SKM-1 treated with dmso at 0.1 percent for 144 hours (cell line): ENCODE data around the gene PRAF2.

Experiments used
- DNase-seq: peaks from one replicate; lab custom pipeline; 2025; ENCODE audit not compliant: unreplicated experiment; lab: John Stamatoyannopoulos, UW

PRAF2 gene

GRCh38 chrX:49075347-49075746, 1.5 kb upstream of the PRAF2 start:
- DNase-seq = no peak

- DNase-seq = no peak
Measured at GRCh38 chrX:49072712-49073095, 1.1 kb downstream of the PRAF2 start.

- DNase-seq = no peak
Measured at GRCh38 chrX:49071877-49072711, 1.7 kb downstream of the PRAF2 start.

GRCh38 chrX:49070988-49071387, 2.8 kb downstream of the PRAF2 start:
- DNase-seq = no peak

- no peak for DNase-seq
Measured at GRCh38 chrX:49069038-49069437, 4.8 kb downstream of the PRAF2 start.

DNA sequence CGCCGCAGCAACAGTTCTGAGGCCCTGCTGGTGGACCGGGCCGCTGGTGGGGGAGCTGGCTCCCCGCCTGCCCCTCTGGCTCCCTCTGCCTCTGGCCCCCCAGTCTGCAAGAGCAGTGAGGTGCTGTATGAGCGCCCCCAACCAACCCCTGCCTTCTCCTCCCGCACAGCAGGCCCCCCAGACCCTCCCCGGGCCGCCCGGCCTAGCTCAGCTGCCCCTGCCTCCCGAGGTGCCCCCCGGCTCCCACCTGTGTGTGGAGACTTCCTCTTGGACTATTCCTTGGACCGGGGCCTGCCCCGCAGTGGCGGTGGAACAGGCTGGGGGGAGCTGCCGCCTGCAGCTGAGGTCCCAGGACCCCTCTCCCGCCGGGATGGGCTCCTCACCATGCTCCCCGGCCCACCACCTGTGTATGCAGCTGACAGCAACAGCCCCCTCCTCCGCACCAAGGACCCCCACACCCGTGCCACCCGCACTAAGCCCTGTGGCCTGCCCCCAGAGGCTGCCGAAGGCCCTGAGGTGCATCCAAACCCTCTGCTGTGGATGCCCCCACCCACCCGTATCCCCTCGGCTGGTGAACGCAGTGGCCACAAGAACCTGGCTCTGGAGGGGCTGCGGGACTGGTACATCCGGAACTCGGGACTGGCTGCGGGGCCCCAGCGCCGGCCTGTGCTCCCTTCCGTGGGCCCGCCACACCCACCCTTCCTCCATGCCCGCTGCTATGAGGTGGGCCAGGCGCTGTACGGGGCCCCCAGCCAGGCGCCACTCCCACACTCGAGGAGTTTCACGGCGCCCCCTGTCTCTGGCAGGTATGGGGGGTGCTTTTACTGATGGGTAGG, 6.3 kb downstream of the PRAF2 start:
- DNase-seq = no peak

GRCh38 chrX:49066690-49067089, 7.1 kb downstream of the PRAF2 start:
- DNase-seq = no peak

DNA sequence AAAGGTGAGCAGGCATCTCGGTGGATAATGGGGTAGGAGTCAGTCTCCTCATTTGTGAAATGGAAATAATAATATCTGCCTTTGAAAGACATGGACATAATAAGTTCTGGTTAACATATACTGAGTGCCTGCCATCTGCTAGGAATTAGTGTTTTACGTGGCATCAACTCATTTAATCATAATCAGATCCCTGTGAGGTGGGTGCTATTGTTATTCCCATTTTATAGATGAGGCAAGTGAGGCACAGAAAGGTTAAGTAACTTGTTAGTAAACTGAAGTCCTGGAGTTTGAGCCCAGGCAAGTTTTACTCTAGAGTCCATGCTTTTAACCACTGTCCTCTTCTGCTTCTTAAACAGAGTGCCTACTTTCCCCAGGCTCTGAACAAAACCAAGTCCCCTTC, 7.5 kb downstream of the PRAF2 start:
- DNase-seq = no peak

- DNase-seq = no peak
Measured at GRCh38 chrX:49064735-49065134, 9.1 kb downstream of the PRAF2 start.

DNA sequence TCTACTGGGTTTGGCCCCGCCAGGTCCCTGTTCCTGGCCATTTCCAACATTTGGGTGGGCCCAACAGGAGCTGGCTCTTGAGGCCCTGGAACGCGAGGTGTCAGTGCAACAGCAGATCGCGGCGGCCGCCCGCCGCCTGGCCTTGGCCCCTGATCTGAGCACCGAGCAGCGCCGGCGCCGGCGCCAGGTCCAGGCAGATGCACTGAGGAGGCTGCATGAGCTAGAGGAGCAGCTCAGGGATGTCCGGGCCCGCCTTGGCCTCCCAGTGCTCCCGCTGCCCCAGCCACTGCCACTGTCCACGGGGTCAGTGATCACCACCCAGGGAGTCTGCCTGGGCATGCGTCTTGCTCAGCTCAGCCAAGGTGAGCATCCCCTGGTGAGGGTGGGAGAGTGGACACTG, 9.5 kb downstream of the PRAF2 start:
- no peak for DNase-seq

DNA sequence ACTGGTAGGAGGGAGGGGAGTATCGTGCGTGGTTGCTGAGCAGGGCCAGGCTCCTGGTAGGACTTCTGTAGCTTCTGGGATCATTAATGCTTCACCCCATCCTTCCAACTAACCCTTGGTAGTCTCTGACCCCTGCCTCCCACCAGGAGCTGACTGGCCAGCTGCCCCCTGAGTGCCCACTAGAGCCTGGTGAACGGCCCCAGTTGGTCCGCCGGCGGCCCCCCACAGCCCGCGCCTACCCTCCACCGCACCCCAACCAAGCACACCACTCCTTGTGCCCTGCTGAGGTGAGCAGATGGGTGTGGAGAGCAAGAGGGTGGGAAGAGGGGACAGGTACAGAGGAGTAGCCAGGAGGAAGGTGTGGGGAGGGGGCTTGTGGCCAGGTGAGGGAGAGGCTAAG, 10.1 kb downstream of the PRAF2 start:
- DNase-seq = no peak

DNA sequence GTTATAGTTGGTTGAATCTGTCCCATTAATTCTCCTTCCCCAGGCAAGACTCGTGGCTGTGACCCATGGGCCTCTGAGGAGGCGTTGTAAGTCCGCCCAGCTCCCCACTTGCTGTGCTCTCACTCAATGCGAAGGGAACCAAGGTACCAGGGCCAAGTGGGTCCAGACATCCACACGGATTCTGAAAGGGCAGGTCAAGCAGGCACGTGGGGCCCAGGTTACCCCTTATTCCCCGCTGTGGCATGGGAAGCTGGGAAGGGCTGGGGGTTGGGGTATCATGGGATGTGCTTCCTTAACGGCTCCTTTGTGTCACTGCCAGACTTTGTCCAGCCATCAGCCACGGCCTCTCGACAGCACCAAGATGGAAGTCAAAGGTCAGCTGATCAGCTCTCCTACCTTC, 11.9 kb downstream of the PRAF2 start:
- DNase-seq = no peak

DNA sequence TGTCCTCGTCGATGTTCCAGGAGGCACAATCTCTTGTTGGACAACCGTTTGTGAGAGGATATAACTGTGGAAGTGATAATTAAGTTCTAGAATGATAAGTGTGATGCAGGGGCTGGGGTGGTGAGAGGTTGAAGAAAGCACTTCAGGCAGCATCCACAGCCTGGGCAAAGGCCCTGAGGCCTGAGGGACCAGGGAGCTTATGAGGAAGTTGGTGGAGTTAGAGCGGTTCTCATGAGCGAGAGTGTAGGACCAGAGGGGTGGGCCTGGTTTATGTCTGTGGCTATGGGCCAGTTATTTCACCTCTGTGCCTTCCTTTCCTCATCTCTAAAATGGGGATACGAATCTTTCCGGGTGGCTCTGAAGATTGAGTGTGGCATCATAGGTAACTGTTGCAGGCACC, 12.3 kb downstream of the PRAF2 start:
- DNase-seq = no peak

- DNase-seq = no peak
Measured at GRCh38 chrX:49060914-49061313, 12.9 kb downstream of the PRAF2 start.

GRCh38 chrX:49059681-49060085, 14.1 kb downstream of the PRAF2 start:
- DNase-seq = no peak

DNA sequence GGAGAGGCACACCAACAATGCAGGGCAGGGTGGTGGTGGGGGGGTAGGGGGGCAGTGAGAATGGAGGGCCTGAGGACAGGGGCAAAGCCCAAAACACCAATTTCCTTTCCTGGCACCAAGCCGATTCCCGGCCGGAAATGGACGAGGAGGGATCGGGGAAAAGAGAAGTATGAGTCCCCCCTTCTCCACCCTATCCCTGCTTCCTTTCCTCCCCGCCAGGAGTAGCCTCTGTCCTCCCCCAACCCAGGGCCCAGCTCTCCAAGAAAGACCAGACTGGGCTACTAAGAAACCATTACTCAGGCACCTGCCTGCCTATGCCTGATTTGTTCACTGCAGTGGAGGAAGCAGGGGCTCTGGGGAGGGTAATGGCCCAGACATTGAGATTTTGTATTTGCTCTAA, 14.6 kb downstream of the PRAF2 start:
- no peak for DNase-seq

- DNase-seq = no peak
Measured at GRCh38 chrX:49058794-49059193, 15.0 kb downstream of the PRAF2 start, which contains the start of gene CCDC120. Gene CCDC120, plus strand, starts transcription at chrX:49058999. Its CDS starts 3,043 bp downstream, at chrX:49062042.

- no peak for DNase-seq
Measured at GRCh38 chrX:49054073-49054762, 19.6 kb downstream of the PRAF2 start.

DNA sequence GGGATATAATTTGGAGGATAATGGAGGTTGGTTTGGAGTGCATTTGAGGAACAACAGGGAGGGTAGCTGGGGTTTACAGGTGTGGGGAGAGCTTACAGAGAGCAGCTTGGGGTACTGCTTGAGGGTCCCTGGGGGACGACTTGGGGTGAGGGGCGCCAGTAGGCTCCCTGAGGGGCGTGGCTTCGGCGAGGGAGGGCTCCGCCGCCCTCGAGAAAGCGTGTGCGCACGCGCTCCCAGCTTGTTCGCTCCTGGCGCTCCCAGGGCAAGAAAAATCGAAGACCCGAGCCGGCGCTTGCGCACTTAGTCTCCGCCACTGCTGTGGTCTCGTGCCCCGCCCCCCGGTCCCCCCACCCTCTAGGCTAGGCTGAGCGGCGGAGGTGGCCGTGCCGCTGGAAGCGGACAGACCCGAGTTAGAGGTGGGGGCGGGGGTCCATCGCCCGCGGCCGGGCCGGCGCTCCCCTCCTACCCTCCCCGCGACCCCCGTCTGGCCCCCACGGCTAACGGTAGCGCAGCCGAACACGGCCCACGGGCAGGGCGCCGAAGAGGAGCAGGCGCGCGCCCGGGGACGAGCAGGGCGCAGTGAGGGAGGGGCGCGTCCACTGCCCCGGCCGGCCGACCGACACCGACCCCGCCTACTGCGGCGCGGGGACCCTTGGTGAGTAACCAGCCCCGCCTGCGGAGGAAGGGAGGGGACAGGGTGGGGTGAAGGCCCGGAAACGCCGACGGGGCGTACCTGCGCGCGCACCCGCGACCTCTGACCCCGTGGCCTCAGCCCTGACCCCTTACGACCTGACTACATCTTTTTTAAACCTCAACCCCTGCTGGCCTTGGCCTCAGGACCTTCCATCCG, 20.4 kb downstream of the PRAF2 start:
- no peak for DNase-seq

DNA sequence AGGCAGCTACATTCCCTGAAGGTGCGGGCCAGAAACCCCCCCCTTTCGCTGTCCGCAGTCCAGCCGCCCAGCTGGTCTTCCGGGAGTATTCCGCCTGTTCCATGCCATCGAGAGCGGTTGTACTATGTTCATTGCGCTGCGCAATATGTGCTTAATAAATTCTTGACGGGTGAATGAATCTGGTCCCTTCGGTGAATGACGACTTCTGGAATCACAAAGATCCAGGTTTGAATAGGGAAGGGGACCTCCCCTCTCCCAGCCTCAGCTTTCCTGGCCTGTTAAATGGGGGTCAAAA, 29.9 kb downstream of the PRAF2 start:
- no peak for DNase-seq
